Upper lobe of right lung (tissue), 1 donor: ENCODE measurements around the gene RELL1. TPM values are rescaled to one million over a fixed set of nuclear protein-coding genes. Genes with fewer than 3 reads are reported as not detected.

ENCODE experiments used
- ATAC-seq: fragments of 200-7000 bp; cut with Tn5 transposase; one replicate; pipeline ENCODE4 v1.9.1; 2020; ENCODE audit warnings: mild to moderate bottlenecking, moderate library complexity
- DNase-seq: peaks from one replicate; pipeline ENCODE4 v3.0.0-alpha.2; 2020
- H3K27ac ChIP-seq: fragments of 200-600 bp; one replicate; pipeline ENCODE4 v1.8.0; 2022
- H3K27me3 ChIP-seq: fragments of 200-600 bp; one replicate; pipeline ENCODE4 v1.8.0; 2022; ENCODE audit warnings: mild to moderate bottlenecking
- H3K36me3 ChIP-seq: fragments of 200-600 bp; one replicate; pipeline ENCODE4 v1.8.0; 2022
- H3K4me1 ChIP-seq: fragments of 200-600 bp; one replicate; pipeline ENCODE4 v1.8.0; 2022
- H3K4me3 ChIP-seq: fragments of 200-600 bp; one replicate; pipeline ENCODE4 v1.8.0; 2022; ENCODE audit warnings: mild to moderate bottlenecking
- H3K9me3 ChIP-seq: fragments of 200-600 bp; one replicate; pipeline ENCODE4 v1.8.0; 2022
- CTCF ChIP-seq: fragments of 200-600 bp; IDR thresholded peaks from one replicate; pipeline ENCODE4 v1.8.0; 2022; ENCODE audit warnings: antibody characterized with exemption
- intact Hi-C: fragments of 100-400 bp; cut with DNase I; formaldehyde crosslinking; loops from one replicate; pipeline ENCODE4 v1.11.0; 2022
- total RNA-seq: library from RNA; stranded (reverse); fragmentation: NEBNext Ultra II Directional; extraction: Animal tissue kit (Norgen Biotek cat#: 25700); gene quantifications from one replicate; pipeline ENCODE4 v1.2.1, GENCODE V29; 2021
- donor health status: DM: no; HTN: yes; CAD: no; lungs with severe emphysema.

Gene RELL1
- total RNA-seq, 1 donor from 2014 or later, result 49.1 TPM

- no peak for TF ChIP-seq CTCF
Measured at GRCh38 chr4:37729649-37730004, 43.5 kb upstream of the RELL1 start.

GRCh38 chr4:37728064-37728463, 41.9 kb upstream of the RELL1 start:
- Histone ChIP-seq H3K27me3 (no peaks in the 10 kb centered on the region), H3K4me3 (no peak overlapping the region), H3K9me3 (no peaks in the 10 kb centered on the region), H3K27ac (no peak overlapping the region), H3K36me3 (no peaks in the 10 kb centered on the region), H3K4me1 (peaks cover 6% of the 10 kb centered on the region)
- no peak for ATAC-seq
- no peak for TF ChIP-seq CTCF
- DNase-seq, result no peak
- intact Hi-C loops, result no loop called here

More at GRCh38 chr4:37729649-37730004, 43.5 kb upstream of the RELL1 start:
- H3K36me3 ChIP-seq, result no peaks in the 10 kb centered on the region
- H3K27ac ChIP-seq, result no peak overlapping the region
- H3K4me3 ChIP-seq, result no peak overlapping the region
- no peak for ATAC-seq
- no peaks in the 10 kb centered on the region for H3K9me3 ChIP-seq
- intact Hi-C loops, result no loop called here
- H3K4me1 ChIP-seq, result peaks cover 6% of the 10 kb centered on the region
- no peak for DNase-seq
- no peaks in the 10 kb centered on the region for H3K27me3 ChIP-seq

- Histone ChIP-seq H3K36me3 (no peaks in the 10 kb centered on the region), H3K27me3 (no peaks in the 10 kb centered on the region), H3K27ac (no peak overlapping the region), H3K4me1 (peaks cover 6% of the 10 kb centered on the region), H3K9me3 (no peaks in the 10 kb centered on the region), H3K4me3 (no peak overlapping the region)
- DNase-seq, result no peak
- TF ChIP-seq CTCF, result no peak
- intact Hi-C loops, result no loop called here
- ATAC-seq, result no peak
Measured at GRCh38 chr4:37727635-37728034, 41.5 kb upstream of the RELL1 start.

GRCh38 chr4:37726666-37727065, 40.5 kb upstream of the RELL1 start:
- H3K27me3 ChIP-seq, result no peaks in the 10 kb centered on the region
- intact Hi-C loops, result no loop called here
- no peaks in the 10 kb centered on the region for H3K36me3 ChIP-seq
- no peak overlapping the region for H3K4me3 ChIP-seq
- DNase-seq (no peak), ATAC-seq (no peak)
- H3K4me1 ChIP-seq, result peaks cover 6% of the 10 kb centered on the region
- no peak overlapping the region for H3K27ac ChIP-seq
- no peaks in the 10 kb centered on the region for H3K9me3 ChIP-seq
- TF ChIP-seq CTCF, result no peak

GRCh38 chr4:37725718-37726117, 39.5 kb upstream of the RELL1 start:
- no peak for ATAC-seq
- intact Hi-C loops, result no loop called here
- Histone ChIP-seq H3K9me3 (no peaks in the 10 kb centered on the region), H3K27ac (no peak overlapping the region), H3K27me3 (no peaks in the 10 kb centered on the region), H3K4me1 (peaks cover 6% of the 10 kb centered on the region), H3K36me3 (no peaks in the 10 kb centered on the region), H3K4me3 (no peak overlapping the region)
- DNase-seq, result no peak
- TF ChIP-seq CTCF, result no peak

- H3K4me1 ChIP-seq, result no peaks in the 10 kb centered on the region
- no peaks in the 10 kb centered on the region for H3K9me3 ChIP-seq
- no peak for ATAC-seq
- no peak overlapping the region for H3K4me3 ChIP-seq
- no peak for DNase-seq
- H3K36me3 ChIP-seq, result no peaks in the 10 kb centered on the region
- no peak for TF ChIP-seq CTCF
- intact Hi-C loops, result no loop called here
- no peak overlapping the region for H3K27ac ChIP-seq
- H3K27me3 ChIP-seq, result no peaks in the 10 kb centered on the region
Measured at GRCh38 chr4:37723067-37723466, 36.9 kb upstream of the RELL1 start.
